ENCODE results near the gene HMGCS1.

DNA sequence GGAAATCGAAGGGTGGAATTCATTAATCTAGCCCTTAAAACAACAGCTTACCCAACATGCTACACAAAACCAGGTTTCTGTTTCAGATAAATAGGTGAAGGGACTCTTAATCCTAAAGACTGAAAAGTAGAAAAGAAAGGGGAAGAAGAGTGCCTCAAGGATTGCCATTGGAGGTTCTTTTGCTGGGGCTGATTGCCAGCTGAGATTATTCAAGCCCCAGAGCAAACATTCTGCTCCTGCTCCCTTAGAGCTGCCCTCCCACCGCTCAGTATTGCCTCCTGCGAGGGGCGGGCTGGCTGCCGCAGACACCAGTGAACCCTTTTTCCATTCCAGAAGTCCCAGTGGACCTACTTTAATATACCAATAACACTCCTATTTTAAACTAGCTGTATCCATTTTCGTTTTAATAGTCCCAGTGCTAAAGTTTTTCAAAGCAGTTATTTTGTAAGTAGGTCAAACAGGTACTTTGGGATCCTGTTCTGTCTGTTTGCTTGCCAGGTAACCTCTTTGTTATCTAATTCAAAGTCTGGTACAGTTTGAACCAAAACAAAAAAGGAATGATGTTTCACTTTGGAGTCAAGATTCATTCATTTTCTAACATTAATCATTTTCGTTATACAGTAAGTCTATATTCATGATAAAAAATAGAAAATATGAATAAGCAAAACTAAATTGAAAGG, 38.6 kb downstream of the HMGCS1 start:
- TF ChIP-seq, protein P1, sequence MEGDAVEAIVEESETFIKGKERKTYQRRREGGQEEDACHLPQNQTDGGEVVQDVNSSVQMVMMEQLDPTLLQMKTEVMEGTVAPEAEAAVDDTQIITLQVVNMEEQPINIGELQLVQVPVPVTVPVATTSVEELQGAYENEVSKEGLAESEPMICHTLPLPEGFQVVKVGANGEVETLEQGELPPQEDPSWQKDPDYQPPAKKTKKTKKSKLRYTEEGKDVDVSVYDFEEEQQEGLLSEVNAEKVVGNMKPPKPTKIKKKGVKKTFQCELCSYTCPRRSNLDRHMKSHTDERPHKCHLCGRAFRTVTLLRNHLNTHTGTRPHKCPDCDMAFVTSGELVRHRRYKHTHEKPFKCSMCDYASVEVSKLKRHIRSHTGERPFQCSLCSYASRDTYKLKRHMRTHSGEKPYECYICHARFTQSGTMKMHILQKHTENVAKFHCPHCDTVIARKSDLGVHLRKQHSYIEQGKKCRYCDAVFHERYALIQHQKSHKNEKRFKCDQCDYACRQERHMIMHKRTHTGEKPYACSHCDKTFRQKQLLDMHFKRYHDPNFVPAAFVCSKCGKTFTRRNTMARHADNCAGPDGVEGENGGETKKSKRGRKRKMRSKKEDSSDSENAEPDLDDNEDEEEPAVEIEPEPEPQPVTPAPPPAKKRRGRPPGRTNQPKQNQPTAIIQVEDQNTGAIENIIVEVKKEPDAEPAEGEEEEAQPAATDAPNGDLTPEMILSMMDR (IDR thresholded peaks at IDR 0.05; ENCODE audit: low read depth, low read length) = no peak
- TF ChIP-seq EZH2phosphoT487 (IDR thresholded peaks at IDR 0.05; ENCODE audit: low read depth) = no peak
